Measurements from ENCODE around the gene IDNK.

- TF ChIP-seq EZH2 (IDR thresholded peaks at IDR 0.05) (no peak), POLR2AphosphoS5 (IDR thresholded peaks at IDR 0.05; ENCODE audit: borderline replicate concordance, low read depth, low read length) (no peak; the same call in 1 of the 2 replicates)
These were observed 42.7 kb downstream of the IDNK start for GRCh38 chr9:83665580-83666200.

Data from SK-N-MC (cell line).